ENCODE results near the gene FBXW4. TPM values are rescaled to one million over a fixed set of nuclear protein-coding genes. Genes with fewer than 3 reads are reported as not detected.

Gene FBXW4
- total RNA-seq, 1 experiment from 2014 or later = 38.2 TPM

GRCh38 chr10:101572785-101573184, 122.2 kb downstream of the FBXW4 start:
- Histone ChIP-seq H3K9me3 (ENCODE audit: insufficient read depth, low read depth) (no peaks in the 10 kb centered on the region), H3K79me2 (ENCODE audit: low read depth) (no peaks in the 10 kb centered on the region), H3K36me3 (ENCODE audit: low read depth) (no peaks in the 10 kb centered on the region), H3K27ac (no peak overlapping the region), H4K20me1 (ENCODE audit: insufficient read depth) (no peaks in the 10 kb centered on the region), H3K4me2 (no peak overlapping the region), H3K4me1 (replicated peaks; ENCODE audit: insufficient read depth) (no peaks in the 10 kb centered on the region), H3F3A (ENCODE audit: insufficient read depth, low read depth) (no peaks in the 10 kb centered on the region), H3K9me2 (ENCODE audit: insufficient read depth) (no peaks in the 10 kb centered on the region), H3K27me3 (ENCODE audit: insufficient read depth, low read depth) (no peaks in the 10 kb centered on the region), H2AFZ (no peak overlapping the region), H3K4me3 (no peak overlapping the region)
- intact Hi-C loops (cut with micrococcal nuclease; ENCODE audit: unreplicated experiment) = loop anchor here (5.0 to 10.0 kb wide), 2 partner anchors 270 to 528 kb away; no protein-coding TSS in a partner anchor
- TF ChIP-seq CTCF (conservative IDR thresholded peaks at IDR 0.05) (no peak), EZH2 (IDR thresholded peaks at IDR 0.05; ENCODE audit: low read depth) (no peak)
- ChIA-PET POLR2A (ENCODE audit: unreplicated experiment) (no interaction called here), CTCF (no interaction called here)
- no TSS peak for BruUV-seq (replicated peaks)
- no peak for DNase-seq

- no peaks in the 10 kb centered on the region for H3K4me1 ChIP-seq (replicated peaks; ENCODE audit: insufficient read depth)
- peaks cover 4% of the 10 kb centered on the region for H3K27me3 ChIP-seq (ENCODE audit: insufficient read depth, low read depth)
- H3K79me2 ChIP-seq (ENCODE audit: low read depth) = no peaks in the 10 kb centered on the region
- intact Hi-C loops (cut with micrococcal nuclease; ENCODE audit: unreplicated experiment) = loop anchor here (5.0 to 10.0 kb wide), 2 partner anchors 270 to 527 kb away; no protein-coding TSS in a partner anchor
- H3K4me2 ChIP-seq = no peak overlapping the region
- no peaks in the 10 kb centered on the region for H4K20me1 ChIP-seq (ENCODE audit: insufficient read depth)
- H3K9me3 ChIP-seq (ENCODE audit: insufficient read depth, low read depth) = no peaks in the 10 kb centered on the region
- ChIA-PET CTCF (no interaction called here), POLR2A (ENCODE audit: unreplicated experiment) (no interaction called here)
- DNase-seq = no peak
- H3K36me3 ChIP-seq (ENCODE audit: low read depth) = no peaks in the 10 kb centered on the region
- no peaks in the 10 kb centered on the region for H3F3A ChIP-seq (ENCODE audit: insufficient read depth, low read depth)
- TF ChIP-seq EZH2 (IDR thresholded peaks at IDR 0.05; ENCODE audit: low read depth) = no peak
- TF ChIP-seq CTCF (conservative IDR thresholded peaks at IDR 0.05) = no peak
- no peaks in the 10 kb centered on the region for H3K9me2 ChIP-seq (ENCODE audit: insufficient read depth)
- H2AFZ ChIP-seq = no peak overlapping the region
- BruUV-seq (replicated peaks) = no TSS peak
- H3K27ac ChIP-seq = no peak overlapping the region
- H3K4me3 ChIP-seq = no peak overlapping the region
These were observed 122.8 kb downstream of the FBXW4 start for GRCh38 chr10:101572126-101572525.

- TF ChIP-seq CTCF (conservative IDR thresholded peaks at IDR 0.05) (no peak), EZH2 (IDR thresholded peaks at IDR 0.05; ENCODE audit: low read depth) (no peak)
- no peaks in the 10 kb centered on the region for H3F3A ChIP-seq (ENCODE audit: insufficient read depth, low read depth)
- no peak for DNase-seq
- ChIA-PET CTCF (interaction anchor here (0.6 to 1.6 kb wide), 3 partner anchors 31 to 358 kb away, joined by 4 to 10 read pairs (median 6); no protein-coding TSS in a partner anchor), POLR2A (ENCODE audit: unreplicated experiment) (interaction anchor here (0.6 kb wide), 1 partner anchor 542 kb away, joined by 5 read pairs; no protein-coding TSS in a partner anchor)
- H2AFZ ChIP-seq = no peak overlapping the region
- no peaks in the 10 kb centered on the region for H3K9me2 ChIP-seq (ENCODE audit: insufficient read depth)
- intact Hi-C loops (cut with micrococcal nuclease; ENCODE audit: unreplicated experiment) = loop anchor here (2.0 to 10.0 kb wide), 3 partner anchors 269 to 527 kb away; no protein-coding TSS in a partner anchor
- no peaks in the 10 kb centered on the region for H3K36me3 ChIP-seq (ENCODE audit: low read depth)
- no peak overlapping the region for H3K27ac ChIP-seq
- H3K79me2 ChIP-seq (ENCODE audit: low read depth) = no peaks in the 10 kb centered on the region
- H4K20me1 ChIP-seq (ENCODE audit: insufficient read depth) = no peaks in the 10 kb centered on the region
- H3K27me3 ChIP-seq (ENCODE audit: insufficient read depth, low read depth) = peaks cover 8% of the 10 kb centered on the region
- no peak overlapping the region for H3K4me3 ChIP-seq
- BruUV-seq (replicated peaks) = no TSS peak
- no peaks in the 10 kb centered on the region for H3K4me1 ChIP-seq (replicated peaks; ENCODE audit: insufficient read depth)
- no peaks in the 10 kb centered on the region for H3K9me3 ChIP-seq (ENCODE audit: insufficient read depth, low read depth)
- no peak overlapping the region for H3K4me2 ChIP-seq
These were observed 123.6 kb downstream of the FBXW4 start for GRCh38 chr10:101571271-101571925.
